HEK293T (cell line): ENCODE measurements around the gene FUBP3.

ENCODE experiments used
- CTCF ChIA-PET: fragments of 350-600 bp; formaldehyde crosslinking; extraction: SDS; loops from one replicate; lab custom pipeline; 2021; ENCODE audit warnings: antibody characterized with exemption, inconsistent platforms; lab: Yijun Ruan, JAX
- POLR2A ChIA-PET: fragments of 350-600 bp; formaldehyde crosslinking; extraction: SDS; loops from one replicate; lab custom pipeline; 2020; ENCODE audit warnings: antibody characterized with exemption, inconsistent platforms; lab: Yijun Ruan, JAX
- DNase-seq: peaks from one replicate; pipeline ENCODE4 v3.0.0; 2012; ENCODE audit warnings: mixed read lengths; ENCODE audit errors: extremely low spot score
- ARNT ChIP-seq: fragments of 450-650 bp; IDR thresholded peaks from 2 replicates; pipeline ENCODE4 v1.6.1; 2017; ENCODE audit warnings: mild to moderate bottlenecking
- BHLHE40 ChIP-seq: fragments of 450-650 bp; IDR thresholded peaks from 2 replicates; pipeline ENCODE4 v1.6.1; 2016; ENCODE audit warnings: mild to moderate bottlenecking, moderate library complexity, borderline replicate concordance
- CTBP1 ChIP-seq: fragments of 450-650 bp; IDR thresholded peaks from 2 replicates; pipeline ENCODE4 v1.6.1; 2016; ENCODE audit warnings: borderline replicate concordance
- ELF4 ChIP-seq: fragments of 450-650 bp; IDR thresholded peaks from 2 replicates; pipeline ENCODE4 v1.6.1; 2017; ENCODE audit warnings: antibody characterized with exemption
- FOXA1 ChIP-seq: fragments of 450-650 bp; IDR thresholded peaks from 2 replicates; pipeline ENCODE4 v1.6.1; 2016; ENCODE audit warnings: mild to moderate bottlenecking
- FOXK2 ChIP-seq: fragments of 450-650 bp; IDR thresholded peaks from 2 replicates; pipeline ENCODE4 v1.6.1; 2016; ENCODE audit warnings: mild to moderate bottlenecking
- FOXM1 ChIP-seq: fragments of 450-650 bp; IDR thresholded peaks from 2 replicates; pipeline ENCODE4 v1.6.1; 2017; ENCODE audit warnings: mild to moderate bottlenecking, borderline replicate concordance
- HDGF ChIP-seq: fragments of 450-650 bp; IDR thresholded peaks from 2 replicates; pipeline ENCODE4 v1.6.1; 2017; ENCODE audit warnings: antibody characterized with exemption, borderline replicate concordance
- L3MBTL2 ChIP-seq: fragments of 450-650 bp; conservative IDR thresholded peaks from 2 replicates; pipeline ENCODE4 v1.6.1; 2016; ENCODE audit warnings: mild to moderate bottlenecking
- LEF1 ChIP-seq: fragments of 450-650 bp; IDR thresholded peaks from 2 replicates; pipeline ENCODE4 v1.6.1; 2017; ENCODE audit warnings: mild to moderate bottlenecking, borderline replicate concordance
- NFRKB ChIP-seq: fragments of 450-650 bp; IDR thresholded peaks from 2 replicates; pipeline ENCODE4 v1.6.1; 2016; ENCODE audit warnings: mild to moderate bottlenecking, moderate library complexity
- PKNOX1 ChIP-seq: fragments of 450-650 bp; IDR thresholded peaks from 2 replicates; pipeline ENCODE4 v1.6.1; 2016
- SP1 ChIP-seq: fragments of 450-650 bp; IDR thresholded peaks from 2 replicates; pipeline ENCODE4 v1.6.1; 2017
- SUZ12 ChIP-seq: fragments of 450-650 bp; IDR thresholded peaks from 2 replicates; pipeline ENCODE4 v1.6.1; 2016; ENCODE audit warnings: mild to moderate bottlenecking
- TARDBP ChIP-seq: fragments of 450-650 bp; IDR thresholded peaks from 2 replicates; pipeline ENCODE4 v1.6.1; 2016
- ZNF384 ChIP-seq: fragments of 450-650 bp; IDR thresholded peaks from 2 replicates; pipeline ENCODE4 v1.6.1; 2016

Gene FUBP3

DNA sequence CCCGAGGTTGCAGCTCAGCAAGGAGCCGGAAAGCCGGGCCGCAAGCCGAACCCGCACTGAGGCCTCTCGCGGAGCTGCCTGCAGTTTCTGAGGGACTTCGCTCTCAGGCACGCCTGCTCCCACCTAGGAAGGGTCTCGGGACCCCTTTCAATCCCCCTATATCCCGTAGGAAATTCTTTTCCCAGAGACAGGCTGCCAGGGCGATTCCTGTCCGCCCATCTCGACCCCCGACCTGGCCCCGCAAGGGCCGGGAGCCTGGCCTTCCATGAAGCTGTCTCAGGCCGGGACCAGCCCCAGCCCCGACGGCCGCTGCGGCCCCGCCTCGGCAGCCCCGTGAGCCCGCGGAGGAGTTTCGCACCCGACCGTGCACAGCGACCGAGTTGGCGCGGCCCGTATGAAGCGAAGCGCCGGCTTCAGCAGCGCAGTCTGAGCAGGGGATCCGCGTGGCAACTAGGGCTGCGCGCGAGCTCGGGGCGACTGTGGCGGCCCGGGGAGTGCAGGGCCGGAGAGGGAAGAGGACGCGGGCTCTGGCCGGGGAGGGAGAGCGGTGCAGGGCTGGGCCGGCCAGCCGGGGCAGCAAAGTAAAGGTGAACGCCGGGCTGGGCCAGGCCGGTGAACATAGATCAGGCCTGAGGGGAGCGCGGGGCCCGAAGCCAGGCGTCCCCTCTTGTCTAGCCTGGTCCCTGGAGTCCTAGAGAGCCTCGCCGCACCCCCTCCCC lies 84.0 kb downstream of the FUBP3 start:
- no peak for DNase-seq
- POLR2A ChIA-PET: no interaction called here
- CTCF ChIA-PET: no interaction called here
- TF ChIP-seq BHLHE40 (no peak), NFRKB (no peak), FOXM1 (no peak), HDGF (no peak), PKNOX1 (no peak), SUZ12 (no peak), CTBP1 (no peak), ZNF384 (no peak), TARDBP (no peak), LEF1 (no peak), FOXK2 (no peak), SP1 (no peak), L3MBTL2 (no peak)

DNA sequence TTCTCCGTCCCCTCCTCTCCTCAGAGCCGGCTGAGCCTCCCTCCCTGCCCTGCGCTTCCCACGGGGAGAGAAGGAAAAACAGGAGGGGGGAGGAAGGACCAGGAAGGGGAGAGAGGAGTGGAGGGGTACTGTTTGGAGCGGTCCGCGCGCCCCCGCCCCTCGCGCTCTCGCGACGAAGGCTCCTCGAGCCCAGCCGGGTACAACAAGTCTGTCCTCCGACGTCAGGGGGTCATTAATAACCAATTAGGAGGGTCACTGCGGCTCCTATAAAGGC lies 84.5 kb downstream of the FUBP3 start:
- ChIA-PET POLR2A (no interaction called here), CTCF (no interaction called here)
- no peak for TF ChIP-seq SUZ12
- no peak for DNase-seq

DNA sequence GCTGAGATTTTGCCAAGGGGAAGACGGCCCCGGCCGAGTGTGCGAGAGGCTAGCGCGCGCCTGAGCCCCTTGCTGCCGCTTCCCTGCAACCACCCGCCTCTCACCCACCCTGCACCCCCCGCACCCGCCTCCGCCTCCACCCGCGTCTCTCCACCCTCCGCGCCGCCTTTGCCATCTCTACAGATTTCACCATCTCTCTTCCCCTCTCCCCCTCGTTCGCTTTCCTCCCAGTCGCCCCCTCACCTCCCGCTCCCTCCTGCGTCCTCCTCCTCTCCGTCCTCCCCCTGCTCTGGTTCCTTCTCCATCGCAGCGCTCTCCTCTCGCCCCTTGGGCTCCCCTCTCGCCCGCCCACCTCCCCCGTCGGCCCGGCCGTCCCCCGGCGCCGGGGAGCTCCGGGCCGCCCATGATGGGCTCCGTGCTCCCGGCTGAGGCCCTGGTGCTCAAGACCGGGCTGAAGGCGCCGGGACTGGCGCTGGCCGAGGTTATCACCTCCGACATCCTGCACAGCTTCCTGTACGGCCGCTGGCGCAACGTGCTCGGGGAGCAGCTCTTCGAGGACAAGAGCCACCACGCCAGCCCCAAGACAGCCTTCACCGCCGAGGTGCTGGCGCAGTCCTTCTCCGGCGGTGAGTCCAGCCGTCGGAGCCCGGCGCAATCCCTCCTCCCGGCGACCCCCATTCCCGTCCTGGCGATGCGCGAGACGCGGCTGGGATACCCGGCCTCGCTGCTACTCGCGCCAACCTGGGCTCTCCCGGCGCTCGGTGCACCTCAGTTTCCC lies 85.1 kb downstream of the FUBP3 start, which contains the start of gene PRDM12:
PRDM12 (plus strand) TSS at position 344 of the 778 bp plus-strand sequence; CDS start at position 404, 60 bp downstream.
- DNase-seq: no peak
- CTCF ChIA-PET: no interaction called here
- no peak for TF ChIP-seq L3MBTL2
- no peak for TF ChIP-seq FOXM1
- no peak for TF ChIP-seq LEF1
- TF ChIP-seq ARNT: no peak
- no peak for TF ChIP-seq HDGF
- no peak for TF ChIP-seq NFRKB
- no peak for TF ChIP-seq SP1
- no peak for TF ChIP-seq ZNF384
- no peak for TF ChIP-seq TARDBP
- TF ChIP-seq CTBP1: no peak
- TF ChIP-seq FOXA1: no peak
- no peak for TF ChIP-seq PKNOX1
- TF ChIP-seq ELF4: no peak
- TF ChIP-seq BHLHE40: no peak
- POLR2A ChIA-PET: no interaction called here

DNA sequence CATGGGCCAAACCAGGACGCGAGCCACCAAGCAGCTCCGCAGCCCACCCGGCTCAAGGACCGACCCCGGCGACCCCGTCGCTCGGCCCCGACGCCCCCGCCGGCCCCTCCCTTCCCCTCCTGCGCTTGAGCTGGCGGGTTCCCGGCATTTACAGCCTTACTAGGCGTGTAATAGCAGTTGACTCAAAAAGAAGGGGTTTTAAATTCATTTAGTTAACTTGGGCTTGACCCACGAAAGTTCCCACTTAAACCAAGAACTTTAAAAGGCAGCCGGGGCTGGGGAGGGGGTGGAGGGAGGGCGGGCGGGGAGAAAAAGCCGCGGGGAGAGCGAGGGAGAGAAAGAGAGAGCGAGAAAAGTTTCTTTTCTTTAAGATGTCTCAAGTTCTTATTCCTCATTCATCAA lies 85.7 kb downstream of the FUBP3 start:
- TF ChIP-seq CTBP1 (no peak), SUZ12 (no peak), HDGF (no peak), FOXA1 (no peak), LEF1 (no peak), L3MBTL2 (no peak), SP1 (no peak)
- no peak for DNase-seq
- ChIA-PET POLR2A (interaction anchor here (0.6 kb wide), 1 partner anchor 36 kb away, joined by 3 read pairs; no protein-coding TSS in a partner anchor), CTCF (no interaction called here)

DNA sequence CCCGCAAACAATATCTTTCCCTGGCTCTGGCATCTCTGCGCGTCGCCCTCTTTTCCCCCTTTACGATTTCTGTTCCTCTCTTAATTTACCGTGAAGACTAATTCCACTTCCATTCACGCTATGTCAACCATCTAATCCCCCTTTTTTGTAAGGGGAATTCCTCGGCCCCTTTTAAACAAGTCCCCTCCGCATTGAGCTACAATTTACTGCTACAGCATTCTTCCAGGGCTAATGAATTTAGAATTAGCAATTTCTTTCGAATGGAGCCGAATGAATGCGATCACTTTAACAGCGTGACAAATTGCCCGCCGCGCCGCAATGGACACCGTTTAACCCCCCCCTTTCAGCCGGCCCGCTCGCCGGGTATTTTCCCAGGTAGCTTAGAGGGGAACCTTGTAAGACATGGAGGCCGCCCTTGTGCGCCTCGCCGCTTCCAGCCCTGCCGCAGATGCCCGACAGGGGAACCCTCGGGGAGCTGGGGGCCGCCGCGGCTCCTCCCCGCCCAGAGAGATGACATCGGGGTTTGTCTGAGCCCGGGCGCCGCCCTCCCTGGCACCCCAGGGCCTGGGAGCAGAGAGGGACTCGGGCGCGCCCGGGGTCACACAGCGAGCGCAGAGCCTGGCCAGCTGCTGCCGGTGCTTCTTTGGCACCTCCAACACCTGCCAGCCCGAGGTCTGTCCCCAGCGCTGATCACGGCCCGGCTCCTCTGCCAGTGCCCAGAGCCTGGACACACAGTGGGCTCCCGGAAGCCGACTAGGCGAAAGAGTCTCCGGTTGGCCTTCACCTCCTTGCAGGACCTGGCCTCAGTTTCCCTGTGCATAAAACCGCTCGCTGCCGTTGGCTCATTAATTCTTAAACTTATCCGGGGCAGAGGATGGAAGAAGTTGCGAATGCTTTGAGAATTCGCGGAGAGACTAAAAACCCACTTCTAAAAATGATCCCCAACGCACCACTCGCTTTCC lies 86.3 kb downstream of the FUBP3 start:
- POLR2A ChIA-PET: interaction anchor here (0.6 kb wide), 1 partner anchor 36 kb away, joined by 3 read pairs; no protein-coding TSS in a partner anchor
- no peak for DNase-seq
- CTCF ChIA-PET: no interaction called here
- no peak for TF ChIP-seq BHLHE40
- no peak for TF ChIP-seq CTBP1

GRCh38 chr9:130666393-130667119 lies 87.2 kb downstream of the FUBP3 start:
- CTCF ChIA-PET: interaction anchor here (0.9 kb wide), 1 partner anchor 16 kb away, joined by 3 read pairs; no protein-coding TSS in a partner anchor
- no peak for DNase-seq
- no peak for TF ChIP-seq FOXA1
- TF ChIP-seq SP1: no peak
- TF ChIP-seq PKNOX1: no peak
- no peak for TF ChIP-seq L3MBTL2
- TF ChIP-seq ARNT: no peak
- TF ChIP-seq TARDBP: no peak
- TF ChIP-seq LEF1: no peak
- no peak for TF ChIP-seq FOXK2
- no peak for TF ChIP-seq CTBP1
- TF ChIP-seq NFRKB: no peak
- no peak for TF ChIP-seq HDGF
- no peak for TF ChIP-seq FOXM1
- POLR2A ChIA-PET: no interaction called here
